ENCODE measurements around the gene TENM4. TPM values are rescaled to one million over a fixed set of nuclear protein-coding genes. Genes with fewer than 3 reads are reported as not detected.

TENM4 gene
- total RNA-seq, 1 experiment from 2014 or later: 9.9 TPM

- Mint-ChIP-seq H3K27me3 (ENCODE audit: insufficient read depth, unreplicated experiment) (no peaks in the 10 kb centered on the region), H3K4me1 (ENCODE audit: insufficient read depth, unreplicated experiment) (no peaks in the 10 kb centered on the region), H3K27ac (ENCODE audit: low read depth, unreplicated experiment) (no peak overlapping the region), H3K36me3 (ENCODE audit: insufficient read depth, unreplicated experiment) (no peaks in the 10 kb centered on the region), H3K9me3 (ENCODE audit: unreplicated experiment) (no peaks in the 10 kb centered on the region), H3K4me3 (ENCODE audit: unreplicated experiment) (no peak overlapping the region)
- ChIA-PET CTCF (interaction anchor here (1.7 to 2.3 kb wide), 2 partner anchors 9 to 24 kb away, joined by 5 to 10 read pairs; no protein-coding TSS in a partner anchor), POLR2A (no interaction called here)
- intact Hi-C loops (cut with micrococcal nuclease): no loop called here
- no TSS peak for BruUV-seq (replicated peaks)
- TF ChIP-seq, protein P1, sequence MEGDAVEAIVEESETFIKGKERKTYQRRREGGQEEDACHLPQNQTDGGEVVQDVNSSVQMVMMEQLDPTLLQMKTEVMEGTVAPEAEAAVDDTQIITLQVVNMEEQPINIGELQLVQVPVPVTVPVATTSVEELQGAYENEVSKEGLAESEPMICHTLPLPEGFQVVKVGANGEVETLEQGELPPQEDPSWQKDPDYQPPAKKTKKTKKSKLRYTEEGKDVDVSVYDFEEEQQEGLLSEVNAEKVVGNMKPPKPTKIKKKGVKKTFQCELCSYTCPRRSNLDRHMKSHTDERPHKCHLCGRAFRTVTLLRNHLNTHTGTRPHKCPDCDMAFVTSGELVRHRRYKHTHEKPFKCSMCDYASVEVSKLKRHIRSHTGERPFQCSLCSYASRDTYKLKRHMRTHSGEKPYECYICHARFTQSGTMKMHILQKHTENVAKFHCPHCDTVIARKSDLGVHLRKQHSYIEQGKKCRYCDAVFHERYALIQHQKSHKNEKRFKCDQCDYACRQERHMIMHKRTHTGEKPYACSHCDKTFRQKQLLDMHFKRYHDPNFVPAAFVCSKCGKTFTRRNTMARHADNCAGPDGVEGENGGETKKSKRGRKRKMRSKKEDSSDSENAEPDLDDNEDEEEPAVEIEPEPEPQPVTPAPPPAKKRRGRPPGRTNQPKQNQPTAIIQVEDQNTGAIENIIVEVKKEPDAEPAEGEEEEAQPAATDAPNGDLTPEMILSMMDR (IDR thresholded peaks at IDR 0.05; ENCODE audit: unreplicated experiment): no peak
- no peak for DNase-seq (ENCODE audit: unreplicated experiment)
Measured at GRCh38 chr11:79470161-79470560, 29.3 kb upstream of the TENM4 start.

- BruUV-seq (replicated peaks): no TSS peak
- DNase-seq (ENCODE audit: unreplicated experiment): no peak
- H3K27me3 Mint-ChIP-seq (ENCODE audit: insufficient read depth, unreplicated experiment): no peaks in the 10 kb centered on the region
- TF ChIP-seq, protein P1 (IDR thresholded peaks at IDR 0.05; ENCODE audit: unreplicated experiment): no peak
- no peak overlapping the region for H3K4me3 Mint-ChIP-seq (ENCODE audit: unreplicated experiment)
- ChIA-PET POLR2A (no interaction called here), CTCF (interaction anchor here (0.6 to 0.7 kb wide), 3 partner anchors 10 to 1911 kb away, joined by 3 to 4 read pairs (median 3); no protein-coding TSS in a partner anchor)
- H3K36me3 Mint-ChIP-seq (ENCODE audit: insufficient read depth, unreplicated experiment): no peaks in the 10 kb centered on the region
- H3K27ac Mint-ChIP-seq (ENCODE audit: low read depth, unreplicated experiment): no peak overlapping the region
- intact Hi-C loops (cut with micrococcal nuclease): loop anchor here (10.0 kb wide), 3 partner anchors 57 to 237 kb away; no protein-coding TSS in a partner anchor
- H3K4me1 Mint-ChIP-seq (ENCODE audit: insufficient read depth, unreplicated experiment): no peaks in the 10 kb centered on the region
- no peaks in the 10 kb centered on the region for H3K9me3 Mint-ChIP-seq (ENCODE audit: unreplicated experiment)
Measured at GRCh38 chr11:79467761-79468160, 26.9 kb upstream of the TENM4 start.

GRCh38 chr11:79466411-79466810, 25.6 kb upstream of the TENM4 start:
- DNase-seq (ENCODE audit: unreplicated experiment): peak; percentile 18
- CTCF ChIA-PET: interaction anchor here (1.7 kb wide), 1 partner anchor 24 kb away, joined by 3 read pairs; no protein-coding TSS in a partner anchor
- TF ChIP-seq, protein P1 (IDR thresholded peaks at IDR 0.05; ENCODE audit: unreplicated experiment): no peak
- intact Hi-C loops (cut with micrococcal nuclease): loop anchor here (10.0 kb wide), 3 partner anchors 58 to 238 kb away; no protein-coding TSS in a partner anchor
- peaks cover under 1% of the 10 kb centered on the region for H3K4me1 Mint-ChIP-seq (ENCODE audit: insufficient read depth, unreplicated experiment)
- no peaks in the 10 kb centered on the region for H3K36me3 Mint-ChIP-seq (ENCODE audit: insufficient read depth, unreplicated experiment)
- no peak overlapping the region for H3K4me3 Mint-ChIP-seq (ENCODE audit: unreplicated experiment)
- no peaks in the 10 kb centered on the region for H3K27me3 Mint-ChIP-seq (ENCODE audit: insufficient read depth, unreplicated experiment)
- H3K27ac Mint-ChIP-seq (ENCODE audit: low read depth, unreplicated experiment): no peak overlapping the region
- no peaks in the 10 kb centered on the region for H3K9me3 Mint-ChIP-seq (ENCODE audit: unreplicated experiment)
- BruUV-seq (replicated peaks): no TSS peak
- POLR2A ChIA-PET: interaction anchor here (0.6 kb wide), 1 partner anchor 228 kb away, joined by 3 read pairs; no protein-coding TSS in a partner anchor

DNA sequence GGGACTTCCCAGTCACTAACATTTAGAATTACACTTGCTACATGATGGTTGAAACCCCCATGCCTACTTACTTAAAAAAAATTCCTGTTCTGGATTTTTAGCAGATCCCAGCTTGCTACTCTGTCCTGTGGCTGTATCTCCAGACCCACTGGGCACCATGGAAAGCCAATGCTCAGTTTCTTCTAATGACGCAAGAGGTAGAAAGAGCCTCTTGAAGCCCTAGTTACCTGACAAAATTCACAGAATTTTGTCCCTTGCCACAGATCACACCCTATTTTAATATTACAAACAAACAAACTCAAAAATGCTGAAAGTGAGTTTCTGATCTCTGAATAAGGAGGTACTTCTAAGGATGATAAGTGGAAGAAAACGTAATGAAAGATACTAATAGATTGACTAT, 24.3 kb upstream of the TENM4 start:
- TF ChIP-seq, protein P1 (IDR thresholded peaks at IDR 0.05; ENCODE audit: unreplicated experiment): no peak
- no peaks in the 10 kb centered on the region for H3K36me3 Mint-ChIP-seq (ENCODE audit: insufficient read depth, unreplicated experiment)

More for the DNA sequence above, 24.3 kb upstream of the TENM4 start:
- Mint-ChIP-seq H3K9me3 (ENCODE audit: unreplicated experiment) (no peaks in the 10 kb centered on the region), H3K27ac (ENCODE audit: low read depth, unreplicated experiment) (no peak overlapping the region), H3K4me1 (ENCODE audit: insufficient read depth, unreplicated experiment) (peaks cover 6% of the 10 kb centered on the region), H3K4me3 (ENCODE audit: unreplicated experiment) (no peak overlapping the region), H3K27me3 (ENCODE audit: insufficient read depth, unreplicated experiment) (no peaks in the 10 kb centered on the region)
- POLR2A ChIA-PET: no interaction called here
- BruUV-seq (replicated peaks): no TSS peak
- DNase-seq (ENCODE audit: unreplicated experiment): no peak
- CTCF ChIA-PET: interaction anchor here (1.0 to 1.7 kb wide), 3 partner anchors 25 to 29 kb away, joined by 3 to 4 read pairs (median 3); no protein-coding TSS in a partner anchor
- intact Hi-C loops (cut with micrococcal nuclease): loop anchor here (10.0 kb wide), 3 partner anchors 60 to 240 kb away; no protein-coding TSS in a partner anchor

Data from MCF 10A (cell line).